OCI-LY1 (cell line): ENCODE data around the gene KIRREL2.

Experiments used
- H2AFZ ChIP-seq: fragments of 200-600 bp; sonication (generic), shearing (Covaris generic); 2 replicates; pipeline ENCODE4 v1.6.0; 2014; ENCODE audit warnings: antibody characterized with exemption, mild to moderate bottlenecking, low read length
- H3F3A ChIP-seq: fragments of 200-600 bp; sonication (generic), shearing (Covaris generic); 2 replicates; pipeline ENCODE4 v1.6.0; 2014; ENCODE audit warnings: mild to moderate bottlenecking, antibody characterized with exemption, low read length, moderate library complexity; ENCODE audit not compliant: insufficient read depth
- H3K27ac ChIP-seq: fragments of 200-600 bp; sonication (generic); 2 replicates; pipeline ENCODE4 v1.5.1; 2014; ENCODE audit warnings: low read length, mixed run types, mild to moderate bottlenecking, low read depth; ENCODE audit not compliant: poor library complexity, severe bottlenecking
- H3K27me3 ChIP-seq: fragments of 200-600 bp; sonication (generic); 2 replicates; pipeline ENCODE4 v1.6.0; 2014; ENCODE audit warnings: antibody characterized with exemption, mild to moderate bottlenecking, low read length, moderate library complexity; ENCODE audit not compliant: insufficient read depth
- H3K36me3 ChIP-seq: fragments of 200-600 bp; sonication (generic); 2 replicates; pipeline ENCODE4 v1.6.1; 2014; ENCODE audit warnings: mild to moderate bottlenecking, antibody characterized with exemption, low read length, moderate library complexity, mixed read lengths; ENCODE audit not compliant: insufficient read depth
- H3K4me1 ChIP-seq: fragments of 200-600 bp; sonication (generic); 2 replicates; pipeline ENCODE4 v1.5.1; 2014; ENCODE audit warnings: mild to moderate bottlenecking, low read length, moderate library complexity; ENCODE audit not compliant: insufficient read depth, severe bottlenecking
- H3K4me2 ChIP-seq: fragments of 200-600 bp; sonication (generic), shearing (Covaris generic); 2 replicates; pipeline ENCODE4 v1.6.1; 2014; ENCODE audit warnings: low read length
- H3K4me3 ChIP-seq: fragments of 200-600 bp; sonication (generic); 2 replicates; pipeline ENCODE4 v1.5.1; 2014; ENCODE audit warnings: low read length, low read depth, mild to moderate bottlenecking, mixed read lengths; ENCODE audit not compliant: poor library complexity, severe bottlenecking
- H3K79me2 ChIP-seq: fragments of 200-600 bp; shearing (Covaris generic); 2 replicates; pipeline ENCODE4 v1.6.1; 2016; ENCODE audit warnings: mixed run types, low read length, mixed read lengths; ENCODE audit not compliant: insufficient read depth
- H3K9ac ChIP-seq: fragments of 200-600 bp; sonication (generic), shearing (Covaris generic); 2 replicates; pipeline ENCODE4 v1.6.1; 2014; ENCODE audit warnings: mild to moderate bottlenecking, low read length, mixed read lengths
- H3K9me2 ChIP-seq: fragments of 200-600 bp; sonication (generic), shearing (Covaris generic); 2 replicates; pipeline ENCODE4 v1.6.1; 2014; ENCODE audit warnings: low read depth, mild to moderate bottlenecking, low read length, mixed read lengths
- H3K9me3 ChIP-seq: fragments of 200-600 bp; shearing (Covaris generic); 2 replicates; pipeline ENCODE4 v1.6.1; 2014; ENCODE audit warnings: low read length, mixed read lengths
- H4K20me1 ChIP-seq: fragments of 200-600 bp; sonication (generic), shearing (Covaris generic); 2 replicates; pipeline ENCODE4 v1.6.0; 2016; ENCODE audit warnings: mild to moderate bottlenecking, low read length; ENCODE audit not compliant: insufficient read depth
- CTCF ChIP-seq: fragments of 200-600 bp; sonication (generic), shearing (Covaris generic); IDR thresholded peaks from 2 replicates; pipeline ENCODE4 v1.5.1; 2017; ENCODE audit warnings: mild to moderate bottlenecking, antibody characterized with exemption, low read length, moderate library complexity, mixed read lengths
- EZH2 ChIP-seq: fragments of 200-600 bp; sonication (generic), shearing (Covaris generic); IDR thresholded peaks from 2 replicates; pipeline ENCODE4 v1.8.0; 2017; ENCODE audit warnings: borderline replicate concordance, mixed run types, mild to moderate bottlenecking, antibody characterized with exemption, low read length, moderate library complexity, mixed read lengths

KIRREL2 gene

DNA sequence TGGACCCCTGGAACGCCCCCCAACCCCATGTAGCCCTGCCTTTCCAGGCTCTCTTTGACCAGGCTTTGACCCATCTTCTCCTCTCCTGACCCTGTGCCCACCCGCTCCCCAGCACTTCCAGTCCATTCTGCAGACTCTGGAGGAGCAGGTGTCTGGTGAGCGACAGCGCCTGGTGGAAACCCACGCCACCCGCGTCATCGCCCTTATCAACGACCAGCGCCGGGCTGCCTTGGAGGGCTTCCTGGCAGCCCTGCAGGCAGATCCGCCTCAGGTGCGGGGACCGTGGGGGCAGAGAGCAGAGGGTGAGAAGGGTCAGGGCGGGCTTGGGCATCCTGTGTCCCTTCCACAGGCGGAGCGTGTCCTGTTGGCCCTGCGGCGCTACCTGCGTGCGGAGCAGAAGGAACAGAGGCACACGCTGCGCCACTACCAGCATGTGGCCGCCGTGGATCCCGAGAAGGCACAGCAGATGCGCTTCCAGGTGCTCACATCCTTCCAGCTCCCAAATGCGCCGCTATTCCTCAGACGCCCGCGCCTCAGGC is 17.8 kb downstream of the KIRREL2 start:
- H3K4me2 ChIP-seq: no peak overlapping the region
- no peaks in the 10 kb centered on the region for H3K36me3 ChIP-seq
- H3K9ac ChIP-seq: no peak overlapping the region
- no peak overlapping the region for H2AFZ ChIP-seq
- no peak overlapping the region for H3K27ac ChIP-seq
- TF ChIP-seq EZH2 (no peak), CTCF (no peak)
- no peaks in the 10 kb centered on the region for H3F3A ChIP-seq
- H4K20me1 ChIP-seq: no peaks in the 10 kb centered on the region
- no peak overlapping the region for H3K4me3 ChIP-seq
- no peaks in the 10 kb centered on the region for H3K9me3 ChIP-seq
- H3K79me2 ChIP-seq: no peaks in the 10 kb centered on the region
- peaks cover 8% of the 10 kb centered on the region for H3K4me1 ChIP-seq
- no peaks in the 10 kb centered on the region for H3K27me3 ChIP-seq
- no peaks in the 10 kb centered on the region for H3K9me2 ChIP-seq

DNA sequence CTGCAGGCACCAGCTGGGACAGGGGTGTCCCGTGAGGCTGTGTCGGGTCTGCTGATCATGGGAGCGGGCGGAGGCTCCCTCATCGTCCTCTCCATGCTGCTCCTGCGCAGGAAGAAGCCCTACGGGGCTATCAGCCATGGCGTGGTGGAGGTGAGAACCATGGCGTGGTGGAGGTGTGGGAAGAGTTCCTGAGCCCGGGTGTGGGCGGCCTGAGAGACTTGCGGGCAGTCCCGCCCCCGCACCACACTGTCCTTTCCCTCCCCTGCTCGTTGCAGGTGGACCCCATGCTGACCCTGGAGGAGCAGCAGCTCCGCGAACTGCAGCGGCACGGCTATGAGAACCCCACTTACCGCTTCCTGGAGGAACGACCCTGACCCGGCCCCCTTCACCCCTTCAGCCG is 22.4 kb downstream of the KIRREL2 start:
- no peak overlapping the region for H3K27ac ChIP-seq
- H4K20me1 ChIP-seq: no peaks in the 10 kb centered on the region
- H3K79me2 ChIP-seq: no peaks in the 10 kb centered on the region
- no peak overlapping the region for H3K4me2 ChIP-seq
- H3F3A ChIP-seq: peaks cover 4% of the 10 kb centered on the region; the same call in 1 of the 2 replicates
- H3K36me3 ChIP-seq: no peaks in the 10 kb centered on the region
- H2AFZ ChIP-seq: no peak overlapping the region
- TF ChIP-seq EZH2 (no peak), CTCF (no peak)
- peaks cover 5% of the 10 kb centered on the region for H3K4me1 ChIP-seq
- no peak overlapping the region for H3K9ac ChIP-seq
- no peak overlapping the region for H3K4me3 ChIP-seq
- H3K9me2 ChIP-seq: no peaks in the 10 kb centered on the region
- H3K9me3 ChIP-seq: no peaks in the 10 kb centered on the region
- H3K27me3 ChIP-seq: no peaks in the 10 kb centered on the region

- no peak overlapping the region for H3K4me3 ChIP-seq
- H3K79me2 ChIP-seq: no peaks in the 10 kb centered on the region
- H2AFZ ChIP-seq: no peak overlapping the region
- H3K9ac ChIP-seq: no peak overlapping the region
- H3F3A ChIP-seq: peaks cover 4% of the 10 kb centered on the region; the same call in 1 of the 2 replicates
- H3K4me1 ChIP-seq: peaks cover 5% of the 10 kb centered on the region
- no peaks in the 10 kb centered on the region for H4K20me1 ChIP-seq
- H3K27me3 ChIP-seq: no peaks in the 10 kb centered on the region
- no peaks in the 10 kb centered on the region for H3K36me3 ChIP-seq
- H3K9me3 ChIP-seq: no peaks in the 10 kb centered on the region
- no peaks in the 10 kb centered on the region for H3K9me2 ChIP-seq
- no peak for TF ChIP-seq CTCF
- TF ChIP-seq EZH2: no peak
- H3K27ac ChIP-seq: no peak overlapping the region
- H3K4me2 ChIP-seq: no peak overlapping the region
These were observed 23.1 kb downstream of the KIRREL2 start for GRCh38 chr19:35879770-35880317.
